ENCODE data around the gene CIZ1. TPM values are rescaled to one million over a fixed set of nuclear protein-coding genes. Genes with fewer than 3 reads are reported as not detected.
A peak's percentile ranks its signal among the peaks of the same experiment; 100 is the strongest.
"Not testable (repeated sequence)": the region's sequence is repeated elsewhere in the genome, so short reads cannot be mapped to it uniquely, and the experiment has no call there.

The CIZ1 gene
- total and polyA plus RNA-seq, 5 donors from 2014 or later, result 7.2 to 128 (median 8.1) TPM

DNA sequence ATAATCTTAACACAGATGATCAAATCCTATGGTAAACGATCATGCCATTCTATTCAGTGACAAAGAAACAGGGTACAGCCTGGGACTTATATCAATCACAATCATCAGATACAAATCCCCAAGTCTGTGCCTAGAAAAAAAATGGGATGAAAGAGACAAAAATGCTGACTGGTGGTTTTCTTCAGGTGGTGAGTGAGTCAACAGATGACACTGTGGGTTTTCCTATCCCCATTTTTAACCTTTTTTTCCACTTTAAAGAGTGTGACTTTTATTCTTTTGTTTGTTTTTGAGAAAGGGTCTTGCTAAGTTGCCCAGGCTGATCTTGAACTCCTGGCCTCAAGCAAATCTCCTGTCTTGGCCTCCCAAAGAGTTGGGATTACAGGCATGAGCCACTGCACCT is 3.2 kb downstream of the CIZ1 start:
- Mint-ChIP-seq H3K4me3 (peak overlapping the region in 2 of 4 donors; percentile 53 to 58), H3K36me3 (peaks cover 21% of the 10 kb centered on the region)

DNA sequence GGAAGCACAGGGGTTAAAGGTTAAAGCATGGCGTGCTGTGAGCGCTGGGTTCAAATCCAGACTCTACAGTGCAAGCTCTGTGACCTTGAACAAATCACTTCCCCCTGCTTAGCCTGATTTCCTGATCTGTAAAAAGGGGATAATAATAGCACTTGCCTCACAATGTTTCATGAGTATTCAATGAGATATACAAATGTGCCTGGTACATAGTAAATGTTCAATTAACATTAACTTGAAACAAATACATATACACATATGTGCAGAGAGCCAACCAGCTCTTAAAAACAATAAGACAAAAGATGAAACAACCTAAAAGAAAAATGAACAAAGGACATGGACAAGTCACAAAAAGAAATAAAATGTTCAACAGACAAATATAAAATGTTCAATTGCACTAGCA is 4.0 kb downstream of the CIZ1 start:
- Histone ChIP-seq H3K4me1 (ENCODE audit: control insufficient read depth, insufficient read depth, low read length, poor library complexity, severe bottlenecking) (peaks cover 23% of the 10 kb centered on the region), H3K9me3 (ENCODE audit: control insufficient read depth in 2 of 2, low read length in 2 of 2) (no peaks in the 10 kb centered on the region), H3K27me3 (ENCODE audit: control insufficient read depth, insufficient read depth, low read length) (no peaks in the 10 kb centered on the region), H3K36me3 (ENCODE audit: control insufficient read depth, insufficient read depth, low read length) (peaks cover 32% of the 10 kb centered on the region), H3K27ac (ENCODE audit: insufficient read depth, low read length, poor library complexity, severe bottlenecking) (no peak overlapping the region), H3K4me3 (ENCODE audit: low read depth, low read length) (no peak overlapping the region)
- no peak for ATAC-seq (ENCODE audit: low read depth in 2 of 2)
- no peak for DNase-seq
- peaks cover 24% of the 10 kb centered on the region for H3K36me3 Mint-ChIP-seq
- peaks cover 4% of the 10 kb centered on the region for H3K27me3 Mint-ChIP-seq
- H3K9me3 Mint-ChIP-seq, result no peaks in the 10 kb centered on the region
- H3K4me3 Mint-ChIP-seq, result peak overlapping the region in 1 of 4 donors; percentile 53
- H3K27ac Mint-ChIP-seq, result peak overlapping the region in 1 of 3 donors; percentile 35
- peaks cover 9 to 39% (median 25%) of the 10 kb centered on the region in 4 donors for H3K4me1 Mint-ChIP-seq

More for the DNA sequence above, 3.2 kb downstream of the CIZ1 start:
- H3K27ac ChIP-seq (ENCODE audit: insufficient read depth, low read length, poor library complexity, severe bottlenecking), result no peak overlapping the region
- peak overlapping the region in 1 of 3 donors; percentile 35 for H3K27ac Mint-ChIP-seq
- no peaks in the 10 kb centered on the region for H3K9me3 ChIP-seq (ENCODE audit: control insufficient read depth in 2 of 2, low read length in 2 of 2)
- ATAC-seq (ENCODE audit: low read depth in 2 of 2), result no peak
- H3K4me1 ChIP-seq (ENCODE audit: control insufficient read depth, insufficient read depth, low read length, poor library complexity, severe bottlenecking), result peaks cover 23% of the 10 kb centered on the region
- H3K27me3 ChIP-seq (ENCODE audit: control insufficient read depth, insufficient read depth, low read length), result no peaks in the 10 kb centered on the region
- no peak for DNase-seq
- peaks cover 4% of the 10 kb centered on the region for H3K27me3 Mint-ChIP-seq
- H3K4me3 ChIP-seq (ENCODE audit: low read depth, low read length), result no peak overlapping the region
- peaks cover 28% of the 10 kb centered on the region for H3K36me3 ChIP-seq (ENCODE audit: control insufficient read depth, insufficient read depth, low read length)
- no peaks in the 10 kb centered on the region for H3K9me3 Mint-ChIP-seq
- peaks cover 9 to 40% (median 25%) of the 10 kb centered on the region in 4 donors for H3K4me1 Mint-ChIP-seq

DNA sequence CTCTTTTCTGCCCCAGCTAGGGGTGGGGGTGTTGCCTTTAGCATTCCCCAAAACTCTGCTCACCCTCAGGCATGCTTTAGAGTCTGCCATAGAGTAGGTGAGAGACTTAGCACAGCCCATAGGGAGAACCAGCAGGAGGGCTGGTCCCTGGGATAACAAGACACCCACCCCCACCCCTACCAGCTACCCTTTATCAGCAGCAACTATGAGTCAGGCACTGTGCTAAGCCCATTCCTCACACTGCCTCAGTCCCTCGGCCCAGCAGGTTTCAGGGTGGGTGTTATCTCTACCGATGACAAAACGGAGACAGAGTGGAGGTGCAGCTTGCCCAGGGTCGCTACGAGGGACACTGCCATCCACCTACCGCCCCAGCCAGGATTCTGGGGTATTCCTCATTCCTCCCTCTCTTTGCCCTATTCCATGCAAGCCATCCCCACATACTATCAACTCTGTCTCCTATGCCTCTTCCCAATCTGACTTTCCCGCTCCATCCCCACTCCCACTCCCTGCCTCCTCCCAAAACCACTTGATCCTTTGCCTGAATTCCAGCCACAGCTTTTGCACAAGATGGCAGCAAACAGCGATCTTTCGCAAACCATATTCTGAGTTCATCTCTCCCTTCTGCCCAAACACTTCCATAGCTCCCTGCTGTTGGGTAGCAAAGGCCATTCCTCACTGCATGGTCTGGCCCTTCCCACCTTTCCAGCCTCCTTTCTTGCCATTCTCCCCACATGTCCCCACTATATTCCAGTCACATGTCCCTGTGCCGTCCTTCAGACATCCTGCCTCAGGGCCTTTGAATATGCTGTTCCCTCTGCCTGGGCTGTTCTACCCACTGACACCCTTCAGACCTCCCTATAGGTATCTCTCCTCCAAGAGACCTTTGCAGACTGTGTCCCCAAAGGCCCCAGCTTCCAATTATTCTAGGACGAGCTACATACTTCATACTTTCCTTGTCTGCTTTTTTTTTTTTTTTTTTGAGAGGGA is 5.1 kb downstream of the CIZ1 start:
- H3K9me3 Mint-ChIP-seq, result no peaks in the 10 kb centered on the region
- H3K4me1 ChIP-seq (ENCODE audit: control insufficient read depth, insufficient read depth, low read length, poor library complexity, severe bottlenecking), result peaks cover 14% of the 10 kb centered on the region
- H3K27me3 ChIP-seq (ENCODE audit: control insufficient read depth, insufficient read depth, low read length), result no peaks in the 10 kb centered on the region
- H3K9me3 ChIP-seq (ENCODE audit: control insufficient read depth in 2 of 2, low read length in 2 of 2), result no peaks in the 10 kb centered on the region
- H3K4me3 Mint-ChIP-seq, result no peak overlapping the region
- peaks cover 32% of the 10 kb centered on the region for H3K36me3 ChIP-seq (ENCODE audit: control insufficient read depth, insufficient read depth, low read length)
- H3K4me3 ChIP-seq (ENCODE audit: low read depth, low read length), result no peak overlapping the region
- DNase-seq (no peak), ATAC-seq (ENCODE audit: low read depth in 2 of 2) (no peak)
- H3K36me3 Mint-ChIP-seq, result peaks cover 27% of the 10 kb centered on the region
- peak overlapping the region in 1 of 3 donors; percentile 5 for H3K27ac Mint-ChIP-seq
- H3K4me1 Mint-ChIP-seq, result peaks cover 9 to 34% (median 25%) of the 10 kb centered on the region in 4 donors
- H3K27me3 Mint-ChIP-seq, result no peaks in the 10 kb centered on the region
- H3K27ac ChIP-seq (ENCODE audit: insufficient read depth, low read length, poor library complexity, severe bottlenecking), result no peak overlapping the region

DNA sequence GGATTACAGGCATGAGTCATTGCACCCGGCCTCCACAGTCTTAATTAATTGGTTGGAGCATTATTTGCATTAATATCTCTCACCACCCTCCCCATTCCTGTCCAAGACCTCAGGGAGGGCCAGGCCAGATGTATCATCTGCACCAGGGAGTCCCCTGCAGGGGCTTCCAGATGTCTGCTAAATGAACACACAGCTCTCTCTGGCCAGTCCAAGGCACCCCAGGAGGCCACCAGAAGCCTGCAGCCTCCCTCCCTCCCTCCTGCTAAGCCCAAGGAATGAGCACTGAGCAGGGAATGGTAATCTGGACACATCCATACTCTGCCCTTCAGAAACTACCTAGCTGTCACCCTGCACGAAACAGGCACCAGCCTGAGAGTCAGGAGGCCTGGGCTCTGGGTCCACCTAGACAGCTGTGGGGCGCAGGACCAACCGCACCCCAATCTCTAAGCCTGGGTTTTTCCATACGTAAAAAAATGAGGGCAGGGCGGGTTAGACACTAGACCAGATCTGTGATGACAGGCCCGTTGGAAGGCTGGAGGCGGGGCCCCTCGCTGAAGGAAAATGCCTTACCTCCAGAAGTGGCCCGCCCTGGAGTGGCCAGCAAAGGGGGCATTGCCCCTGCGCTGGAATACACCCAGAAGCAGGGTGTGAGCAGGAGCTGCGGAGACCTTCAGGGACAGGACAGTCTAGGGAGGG is 8.3 kb downstream of the CIZ1 start:
- no peak overlapping the region for H3K4me3 Mint-ChIP-seq

GRCh38 chr9:128181480-128181879 is 9.9 kb downstream of the CIZ1 start:
- not testable (repeated sequence) for H3K9me3 Mint-ChIP-seq; DNase-seq; H3K27me3 Mint-ChIP-seq; H3K4me1 ChIP-seq (ENCODE audit: control insufficient read depth, insufficient read depth, low read length, poor library complexity, severe bottlenecking); H3K4me1 Mint-ChIP-seq; H3K4me3 ChIP-seq (ENCODE audit: low read depth, low read length); H3K27ac ChIP-seq (ENCODE audit: insufficient read depth, low read length, poor library complexity, severe bottlenecking); H3K9me3 ChIP-seq (ENCODE audit: control insufficient read depth in 2 of 2, low read length in 2 of 2); H3K27me3 ChIP-seq (ENCODE audit: control insufficient read depth, insufficient read depth, low read length); ATAC-seq (ENCODE audit: low read depth in 2 of 2); H3K4me3 Mint-ChIP-seq; H3K27ac Mint-ChIP-seq
- H3K36me3 Mint-ChIP-seq, result peaks cover 32% of the 10 kb centered on the region
- peaks cover 60% of the 10 kb centered on the region for H3K36me3 ChIP-seq (ENCODE audit: control insufficient read depth, insufficient read depth, low read length)

More for the DNA sequence above, 8.3 kb downstream of the CIZ1 start:
- H3K36me3 ChIP-seq (ENCODE audit: control insufficient read depth, insufficient read depth, low read length), result peaks cover 57% of the 10 kb centered on the region
- no peak overlapping the region for H3K27ac Mint-ChIP-seq
- no peak for ATAC-seq (ENCODE audit: low read depth in 2 of 2)
- peaks cover 7 to 14% (median 10%) of the 10 kb centered on the region in 4 donors for H3K4me1 Mint-ChIP-seq
- DNase-seq, result no peak
- no peaks in the 10 kb centered on the region for H3K4me1 ChIP-seq (ENCODE audit: control insufficient read depth, insufficient read depth, low read length, poor library complexity, severe bottlenecking)
- H3K27me3 Mint-ChIP-seq, result no peaks in the 10 kb centered on the region
- H3K9me3 Mint-ChIP-seq, result peaks cover 0 to 2% (median 0%) of the 10 kb centered on the region in 7 donors
- H3K4me3 ChIP-seq (ENCODE audit: low read depth, low read length), result no peak overlapping the region
- no peaks in the 10 kb centered on the region for H3K27me3 ChIP-seq (ENCODE audit: control insufficient read depth, insufficient read depth, low read length)
- no peak overlapping the region for H3K27ac ChIP-seq (ENCODE audit: insufficient read depth, low read length, poor library complexity, severe bottlenecking)
- H3K9me3 ChIP-seq (ENCODE audit: control insufficient read depth in 2 of 2, low read length in 2 of 2), result no peaks in the 10 kb centered on the region
- H3K36me3 Mint-ChIP-seq, result peaks cover 35% of the 10 kb centered on the region

DNA sequence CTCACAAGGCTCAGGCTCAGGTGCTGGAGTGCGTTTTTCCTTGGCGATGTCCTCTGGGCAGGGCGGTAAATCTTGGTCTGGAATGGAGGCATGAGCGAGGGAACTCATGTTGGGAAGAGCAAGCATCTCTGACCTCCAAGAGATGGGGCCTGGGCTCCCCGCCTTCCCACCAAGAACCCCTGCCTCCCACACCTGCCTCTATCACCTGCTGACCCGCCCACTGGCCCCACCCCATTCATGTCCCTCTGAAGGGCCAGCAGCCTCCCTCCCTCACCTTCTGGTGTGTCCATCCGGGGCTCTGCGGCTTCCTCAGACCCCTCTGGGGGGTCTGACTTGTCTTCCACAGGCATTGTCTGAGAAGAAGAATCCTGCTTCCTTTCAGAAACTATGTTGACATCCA is 10.9 kb downstream of the CIZ1 start:
- H3K9me3 ChIP-seq (ENCODE audit: control insufficient read depth in 2 of 2, low read length in 2 of 2), result no peaks in the 10 kb centered on the region
- peaks cover 64% of the 10 kb centered on the region for H3K36me3 ChIP-seq (ENCODE audit: control insufficient read depth, insufficient read depth, low read length)
- no peak overlapping the region for H3K4me3 ChIP-seq (ENCODE audit: low read depth, low read length)
- ATAC-seq (ENCODE audit: low read depth in 2 of 2) (no peak), DNase-seq (no peak)
- H3K27ac ChIP-seq (ENCODE audit: insufficient read depth, low read length, poor library complexity, severe bottlenecking), result no peak overlapping the region
- Mint-ChIP-seq H3K27ac (no peak overlapping the region), H3K4me1 (peaks cover 0 to 5% (median 0%) of the 10 kb centered on the region in 4 donors), H3K9me3 (peaks cover 0 to 2% (median 0%) of the 10 kb centered on the region in 7 donors), H3K4me3 (no peak overlapping the region), H3K27me3 (no peaks in the 10 kb centered on the region), H3K36me3 (peaks cover 32% of the 10 kb centered on the region)
- H3K4me1 ChIP-seq (ENCODE audit: control insufficient read depth, insufficient read depth, low read length, poor library complexity, severe bottlenecking), result no peaks in the 10 kb centered on the region
- H3K27me3 ChIP-seq (ENCODE audit: control insufficient read depth, insufficient read depth, low read length), result no peaks in the 10 kb centered on the region

- ATAC-seq (ENCODE audit: low read depth in 2 of 2), result no peak
- Histone ChIP-seq H3K4me3 (ENCODE audit: low read depth, low read length) (no peak overlapping the region), H3K27me3 (ENCODE audit: control insufficient read depth, insufficient read depth, low read length) (no peaks in the 10 kb centered on the region), H3K9me3 (ENCODE audit: control insufficient read depth in 2 of 2, low read length in 2 of 2) (no peaks in the 10 kb centered on the region), H3K36me3 (ENCODE audit: control insufficient read depth, insufficient read depth, low read length) (peaks cover 65% of the 10 kb centered on the region), H3K4me1 (ENCODE audit: control insufficient read depth, insufficient read depth, low read length, poor library complexity, severe bottlenecking) (no peaks in the 10 kb centered on the region), H3K27ac (ENCODE audit: insufficient read depth, low read length, poor library complexity, severe bottlenecking) (no peak overlapping the region)
- Mint-ChIP-seq H3K4me3 (no peak overlapping the region), H3K36me3 (peaks cover 37% of the 10 kb centered on the region), H3K9me3 (peaks cover 0 to 2% (median 0%) of the 10 kb centered on the region in 7 donors), H3K27ac (peak overlapping the region in 1 of 3 donors; percentile 69), H3K4me1 (peaks cover 0 to 5% (median 0%) of the 10 kb centered on the region in 4 donors), H3K27me3 (no peaks in the 10 kb centered on the region)
- no peak for DNase-seq
These were observed 11.4 kb downstream of the CIZ1 start for GRCh38 chr9:128180001-128180400.
